PC-9 (cell line): ENCODE data around the gene FAM81B.

Experiments
- CTCF ChIP-seq: fragments of 200-600 bp; sonication (generic); conservative IDR thresholded peaks from 2 replicates; pipeline ENCODE4 v1.6.1; 2017; ENCODE audit warnings: mixed run types, antibody characterized with exemption, mild to moderate bottlenecking, moderate library complexity
- EZH2 ChIP-seq: fragments of 200-600 bp; sonication (generic); IDR thresholded peaks from 2 replicates; pipeline ENCODE4 v1.8.0; 2017; ENCODE audit warnings: antibody characterized with exemption, low read depth

GRCh38 chr5:95486191-95486590, 95.0 kb downstream of the FAM81B start:
- TF ChIP-seq CTCF (no peak), EZH2 (no peak)
